ENCODE results near the gene LHX6.

The LHX6 gene

DNA sequence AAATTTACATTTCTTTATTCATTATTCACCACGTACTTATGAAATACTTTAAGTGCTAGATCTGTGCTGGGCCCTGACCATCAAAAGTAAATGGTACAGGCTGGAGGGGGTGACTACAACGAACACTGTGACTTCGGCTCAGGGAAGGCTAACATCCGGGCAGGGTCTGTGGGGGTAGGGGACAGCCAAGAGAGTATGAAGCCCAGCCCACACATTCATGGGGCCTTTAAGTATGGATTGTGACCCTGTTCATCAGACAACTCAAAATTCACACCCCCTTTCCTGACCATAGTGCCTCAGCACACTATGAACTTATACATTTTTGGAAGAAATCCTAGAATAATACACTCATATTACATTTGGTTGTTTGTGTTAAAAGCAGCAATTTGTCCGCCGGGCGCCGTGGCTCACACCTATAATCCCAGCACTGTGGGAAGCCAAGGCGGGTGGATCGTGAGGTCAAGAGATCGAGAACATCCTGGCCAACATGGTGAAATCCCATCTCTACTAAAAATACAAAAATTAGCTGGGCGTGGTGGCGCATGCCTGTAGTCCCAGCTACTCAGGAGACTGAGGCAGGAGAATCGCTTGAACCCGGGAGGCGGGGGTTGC, 35.7 kb downstream of the LHX6 start:
- Histone ChIP-seq H3K27ac (ENCODE audit: insufficient read depth, low read length, poor library complexity, severe bottlenecking) (no peak overlapping the region), H3K27me3 (replicated peaks; ENCODE audit: control insufficient read depth, insufficient read depth, low read length, poor library complexity, severe bottlenecking) (no peaks in the 10 kb centered on the region)
- no peak for DNase-seq

DNA sequence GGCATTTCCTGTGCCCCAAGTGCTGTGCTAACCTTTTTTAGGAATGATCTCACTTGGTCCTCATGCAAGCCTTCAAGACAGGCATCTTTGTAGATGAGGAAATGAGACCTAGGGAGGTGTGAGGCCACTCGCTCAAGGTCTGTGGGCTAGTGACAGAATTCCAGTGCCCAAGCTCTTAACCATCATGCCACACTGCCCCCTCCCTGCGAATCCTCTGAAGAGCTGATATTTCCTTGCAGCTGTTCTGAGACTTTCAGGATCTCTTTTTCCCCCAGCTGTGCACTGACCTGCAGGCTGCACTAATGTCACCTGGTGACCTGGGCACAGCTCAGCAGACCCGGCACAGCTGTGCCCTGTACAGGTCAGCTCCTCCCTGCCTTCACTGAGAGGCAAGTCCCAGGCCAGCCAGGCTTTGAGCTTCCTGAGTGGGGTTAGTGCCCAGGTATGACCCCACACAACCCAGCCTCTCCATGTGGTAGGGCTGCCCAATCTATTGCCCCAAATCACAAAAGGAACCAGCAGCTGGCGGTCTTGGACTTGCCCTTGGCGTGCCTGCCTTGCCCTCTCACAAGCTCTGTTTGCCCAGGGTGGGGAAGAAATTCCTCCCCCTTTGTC, 36.4 kb downstream of the LHX6 start:
- H3K36me3 ChIP-seq (ENCODE audit: control insufficient read depth, insufficient read depth, low read length) = no peaks in the 10 kb centered on the region
- no peak for DNase-seq
- H3K27me3 ChIP-seq (replicated peaks; ENCODE audit: control insufficient read depth, insufficient read depth, low read length, poor library complexity, severe bottlenecking) = no peaks in the 10 kb centered on the region
- no peaks in the 10 kb centered on the region for H3K9me3 ChIP-seq (ENCODE audit: control insufficient read depth, low read length)
- no peaks in the 10 kb centered on the region for H3K4me1 ChIP-seq (ENCODE audit: control insufficient read depth, insufficient read depth, low read length, poor library complexity, severe bottlenecking)
- H3K4me3 ChIP-seq (ENCODE audit: insufficient read depth, low read depth, low read length, poor library complexity, severe bottlenecking) = no peak overlapping the region
- no peak overlapping the region for H3K27ac ChIP-seq (ENCODE audit: insufficient read depth, low read length, poor library complexity, severe bottlenecking)

More for the DNA sequence above, 35.7 kb downstream of the LHX6 start:
- Histone ChIP-seq H3K9me3 (ENCODE audit: control insufficient read depth, low read length) (no peaks in the 10 kb centered on the region), H3K36me3 (ENCODE audit: control insufficient read depth, insufficient read depth, low read length) (no peaks in the 10 kb centered on the region), H3K4me3 (ENCODE audit: insufficient read depth, low read depth, low read length, poor library complexity, severe bottlenecking) (no peak overlapping the region), H3K4me1 (ENCODE audit: control insufficient read depth, insufficient read depth, low read length, poor library complexity, severe bottlenecking) (no peaks in the 10 kb centered on the region)

DNA sequence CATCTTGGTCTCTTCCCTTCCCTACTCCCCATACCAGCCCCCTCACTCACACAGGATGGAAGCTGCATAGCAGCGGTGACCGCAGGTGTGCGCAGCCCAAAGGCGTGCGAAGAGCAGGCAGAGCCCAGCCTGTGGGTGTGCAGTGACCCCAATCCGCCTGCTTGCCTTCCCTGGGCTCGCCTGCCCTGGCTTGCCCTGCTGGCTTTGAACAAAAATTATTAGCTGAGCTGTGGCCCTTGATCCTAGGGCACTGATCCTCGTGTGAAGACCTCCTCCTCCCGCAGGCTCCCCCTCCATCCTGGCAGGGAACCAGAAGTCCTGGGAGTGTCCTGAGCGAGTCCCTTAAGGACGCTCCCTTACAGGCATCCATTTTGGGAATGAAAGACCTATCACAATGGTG, 37.2 kb downstream of the LHX6 start:
- Histone ChIP-seq H3K27ac (ENCODE audit: insufficient read depth, low read length, poor library complexity, severe bottlenecking) (no peak overlapping the region), H3K4me1 (ENCODE audit: control insufficient read depth, insufficient read depth, low read length, poor library complexity, severe bottlenecking) (no peaks in the 10 kb centered on the region), H3K4me3 (ENCODE audit: insufficient read depth, low read depth, low read length, poor library complexity, severe bottlenecking) (no peak overlapping the region), H3K27me3 (replicated peaks; ENCODE audit: control insufficient read depth, insufficient read depth, low read length, poor library complexity, severe bottlenecking) (no peaks in the 10 kb centered on the region), H3K36me3 (ENCODE audit: control insufficient read depth, insufficient read depth, low read length) (no peaks in the 10 kb centered on the region), H3K9me3 (ENCODE audit: control insufficient read depth, low read length) (no peaks in the 10 kb centered on the region)
- no peak for DNase-seq

DNA sequence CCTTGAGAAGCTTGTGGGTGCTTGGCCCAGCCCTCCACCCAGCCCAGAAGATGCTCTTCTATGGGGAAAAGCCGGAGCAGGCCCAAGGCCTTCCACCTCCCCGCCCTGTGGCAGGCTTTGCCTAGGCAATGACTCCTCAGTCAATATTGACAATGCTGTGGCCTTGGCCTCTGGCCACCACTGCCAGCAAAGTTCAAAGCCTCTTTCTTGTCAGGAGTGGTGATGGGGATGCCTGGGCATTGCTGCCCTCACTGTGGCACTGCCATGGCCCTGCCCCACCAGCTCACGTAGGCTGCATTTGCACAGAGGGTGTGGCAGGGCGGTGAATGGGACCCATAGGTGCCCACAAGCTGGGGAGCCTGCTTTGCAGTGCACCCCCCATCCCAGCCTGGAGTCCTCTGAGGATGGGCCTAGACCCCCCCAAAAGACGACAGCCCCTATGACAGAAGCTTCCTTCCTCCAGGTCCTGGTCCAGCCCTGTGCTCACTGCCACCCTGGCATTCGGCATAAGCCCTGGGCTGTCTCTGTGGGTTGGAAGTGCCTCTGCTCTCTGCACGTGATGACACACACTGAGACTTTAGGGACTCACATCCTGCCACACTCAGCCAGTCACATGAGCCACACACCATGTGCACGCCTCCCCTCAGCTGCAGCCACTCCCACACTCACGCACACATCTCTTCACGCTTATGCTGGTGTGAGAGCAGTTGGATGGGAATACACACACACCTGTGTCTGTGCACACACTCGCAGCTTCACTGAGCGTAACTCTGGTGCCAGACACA, 38.0 kb downstream of the LHX6 start:
- no peaks in the 10 kb centered on the region for H3K27me3 ChIP-seq (replicated peaks; ENCODE audit: control insufficient read depth, insufficient read depth, low read length, poor library complexity, severe bottlenecking)
- DNase-seq = no peak
- no peaks in the 10 kb centered on the region for H3K36me3 ChIP-seq (ENCODE audit: control insufficient read depth, insufficient read depth, low read length)

DNA sequence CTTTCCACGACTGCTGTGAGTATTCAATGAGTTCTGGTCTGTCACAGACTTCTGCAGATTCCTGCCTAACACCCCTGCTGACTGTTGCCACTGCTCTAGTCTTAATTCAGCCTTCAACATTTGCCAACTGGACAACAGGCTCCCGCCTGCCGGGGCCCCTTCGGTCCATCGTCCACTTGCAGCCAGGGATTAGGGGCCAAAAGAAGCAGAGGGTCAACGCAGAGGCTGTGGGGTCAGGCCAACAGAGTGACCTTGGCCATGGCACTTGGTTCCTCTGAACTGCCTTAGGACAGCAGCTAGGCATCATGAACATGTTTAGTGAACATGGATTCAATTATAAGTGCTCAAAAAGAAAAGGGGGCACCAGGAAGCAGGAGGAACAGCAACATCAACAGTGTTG, 40.4 kb downstream of the LHX6 start:
- DNase-seq = no peak
- Histone ChIP-seq H3K9me3 (ENCODE audit: control insufficient read depth, low read length) (no peaks in the 10 kb centered on the region), H3K27me3 (replicated peaks; ENCODE audit: control insufficient read depth, insufficient read depth, low read length, poor library complexity, severe bottlenecking) (no peaks in the 10 kb centered on the region), H3K4me3 (ENCODE audit: insufficient read depth, low read depth, low read length, poor library complexity, severe bottlenecking) (no peak overlapping the region), H3K36me3 (ENCODE audit: control insufficient read depth, insufficient read depth, low read length) (no peaks in the 10 kb centered on the region), H3K4me1 (ENCODE audit: control insufficient read depth, insufficient read depth, low read length, poor library complexity, severe bottlenecking) (no peaks in the 10 kb centered on the region), H3K27ac (ENCODE audit: insufficient read depth, low read length, poor library complexity, severe bottlenecking) (no peak overlapping the region)

More for the DNA sequence above, 38.0 kb downstream of the LHX6 start:
- H3K4me3 ChIP-seq (ENCODE audit: insufficient read depth, low read depth, low read length, poor library complexity, severe bottlenecking) = no peak overlapping the region
- no peaks in the 10 kb centered on the region for H3K9me3 ChIP-seq (ENCODE audit: control insufficient read depth, low read length)
- no peaks in the 10 kb centered on the region for H3K4me1 ChIP-seq (ENCODE audit: control insufficient read depth, insufficient read depth, low read length, poor library complexity, severe bottlenecking)
- no peak overlapping the region for H3K27ac ChIP-seq (ENCODE audit: insufficient read depth, low read length, poor library complexity, severe bottlenecking)

DNA sequence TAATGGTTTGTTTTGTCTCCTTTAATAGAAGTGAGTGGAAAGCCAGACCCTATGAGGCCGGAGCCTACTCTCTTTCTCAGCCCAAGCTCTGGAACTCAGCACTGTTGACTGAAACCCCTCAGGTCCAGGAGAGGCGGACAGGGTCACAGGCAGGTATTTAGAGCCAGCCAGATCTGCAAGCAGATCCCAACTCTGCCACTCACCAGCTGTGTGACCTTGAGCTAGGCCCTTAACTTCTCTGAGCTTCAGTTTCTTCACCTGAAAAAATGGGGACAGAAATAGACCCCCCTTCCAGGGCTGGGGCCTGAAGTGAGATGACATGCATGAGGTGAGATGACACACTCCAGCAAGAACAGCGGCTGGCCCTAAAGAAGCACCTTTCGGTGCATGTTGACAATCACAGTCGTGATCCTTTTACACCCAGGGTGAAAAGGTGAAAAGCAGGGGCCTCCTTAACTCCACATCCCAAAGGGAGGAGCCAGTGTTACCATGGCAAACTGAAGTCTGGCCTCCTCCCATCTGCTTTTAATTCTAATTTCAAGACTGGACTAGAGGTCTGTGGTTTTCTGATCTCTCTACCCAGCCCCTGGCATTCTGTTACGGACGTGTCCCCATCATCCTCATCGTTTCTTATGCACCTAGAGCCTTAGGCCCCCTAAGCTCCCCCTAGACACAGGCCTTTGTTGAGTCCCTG, 41.8 kb downstream of the LHX6 start:
- Histone ChIP-seq H3K27me3 (replicated peaks; ENCODE audit: control insufficient read depth, insufficient read depth, low read length, poor library complexity, severe bottlenecking) (no peaks in the 10 kb centered on the region), H3K27ac (ENCODE audit: insufficient read depth, low read length, poor library complexity, severe bottlenecking) (no peak overlapping the region), H3K36me3 (ENCODE audit: control insufficient read depth, insufficient read depth, low read length) (no peaks in the 10 kb centered on the region), H3K4me3 (ENCODE audit: insufficient read depth, low read depth, low read length, poor library complexity, severe bottlenecking) (no peak overlapping the region), H3K4me1 (ENCODE audit: control insufficient read depth, insufficient read depth, low read length, poor library complexity, severe bottlenecking) (no peaks in the 10 kb centered on the region), H3K9me3 (ENCODE audit: control insufficient read depth, low read length) (no peaks in the 10 kb centered on the region)
- DNase-seq = no peak

DNA sequence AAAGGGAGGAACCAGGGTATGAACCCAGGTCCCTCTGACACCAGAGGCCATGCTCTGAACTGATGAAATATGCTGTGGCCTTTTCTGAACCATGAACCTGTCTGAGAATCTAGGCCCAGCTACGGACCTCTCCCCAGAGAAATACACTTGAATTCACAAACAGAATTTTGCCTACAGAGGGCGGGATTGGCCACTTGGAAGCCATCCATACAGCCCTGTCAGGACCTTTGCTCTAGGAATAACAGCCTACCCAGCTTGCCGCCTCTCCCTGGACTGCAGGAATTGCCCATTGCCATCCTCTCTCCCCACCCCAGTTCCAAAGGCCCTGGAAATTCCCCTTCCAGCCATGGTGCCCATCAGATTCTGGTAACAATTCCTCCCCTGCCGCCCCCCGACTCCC, 42.5 kb downstream of the LHX6 start:
- Histone ChIP-seq H3K4me3 (ENCODE audit: insufficient read depth, low read depth, low read length, poor library complexity, severe bottlenecking) (no peak overlapping the region), H3K27me3 (replicated peaks; ENCODE audit: control insufficient read depth, insufficient read depth, low read length, poor library complexity, severe bottlenecking) (no peaks in the 10 kb centered on the region), H3K4me1 (ENCODE audit: control insufficient read depth, insufficient read depth, low read length, poor library complexity, severe bottlenecking) (no peaks in the 10 kb centered on the region), H3K27ac (ENCODE audit: insufficient read depth, low read length, poor library complexity, severe bottlenecking) (no peak overlapping the region), H3K36me3 (ENCODE audit: control insufficient read depth, insufficient read depth, low read length) (no peaks in the 10 kb centered on the region), H3K9me3 (ENCODE audit: control insufficient read depth, low read length) (no peaks in the 10 kb centered on the region)
- DNase-seq = no peak

DNA sequence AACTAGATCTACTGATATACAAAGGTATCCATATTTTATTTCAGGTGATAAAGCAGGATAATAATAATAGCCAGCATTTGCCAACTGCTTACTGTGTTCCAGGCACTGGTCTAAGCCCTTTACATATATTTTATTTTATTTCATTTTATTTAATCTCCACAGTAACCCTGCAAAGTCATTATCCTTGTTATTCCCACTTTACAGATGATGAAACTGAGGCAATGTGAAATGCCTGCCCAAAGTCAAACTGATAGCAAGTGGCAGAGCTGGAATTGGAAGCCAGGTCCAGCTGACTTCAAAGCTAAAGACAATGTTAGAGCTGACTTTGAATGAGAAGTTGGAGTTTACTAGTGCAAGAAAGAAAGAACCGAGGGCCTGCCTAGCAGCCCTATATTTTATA, 44.2 kb downstream of the LHX6 start:
- H3K4me3 ChIP-seq (ENCODE audit: insufficient read depth, low read depth, low read length, poor library complexity, severe bottlenecking) = no peak overlapping the region
- no peaks in the 10 kb centered on the region for H3K4me1 ChIP-seq (ENCODE audit: control insufficient read depth, insufficient read depth, low read length, poor library complexity, severe bottlenecking)
- no peaks in the 10 kb centered on the region for H3K27me3 ChIP-seq (replicated peaks; ENCODE audit: control insufficient read depth, insufficient read depth, low read length, poor library complexity, severe bottlenecking)
- no peak for DNase-seq
- H3K9me3 ChIP-seq (ENCODE audit: control insufficient read depth, low read length) = no peaks in the 10 kb centered on the region
- H3K27ac ChIP-seq (ENCODE audit: insufficient read depth, low read length, poor library complexity, severe bottlenecking) = no peak overlapping the region
- H3K36me3 ChIP-seq (ENCODE audit: control insufficient read depth, insufficient read depth, low read length) = no peaks in the 10 kb centered on the region

DNA sequence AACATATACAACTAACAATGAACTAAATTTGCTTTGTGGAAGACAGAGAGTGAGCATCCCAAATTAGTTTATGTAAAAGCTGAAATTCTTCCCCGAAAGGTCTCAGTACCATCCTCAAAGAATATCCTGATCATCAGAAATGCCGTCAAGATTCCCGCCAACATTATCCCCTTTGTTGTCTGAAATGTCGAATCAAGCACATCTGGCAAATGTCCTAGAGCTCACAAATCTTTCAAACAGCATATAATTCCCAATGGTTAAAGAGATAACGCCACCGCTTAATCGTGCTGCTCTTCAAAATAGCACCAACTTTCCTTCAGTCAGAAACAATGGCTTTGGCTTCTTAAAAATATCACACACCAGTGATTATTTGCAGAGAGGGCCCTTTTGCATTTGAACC, 45.3 kb downstream of the LHX6 start:
- no peaks in the 10 kb centered on the region for H3K27me3 ChIP-seq (replicated peaks; ENCODE audit: control insufficient read depth, insufficient read depth, low read length, poor library complexity, severe bottlenecking)
- H3K9me3 ChIP-seq (ENCODE audit: control insufficient read depth, low read length) = no peaks in the 10 kb centered on the region
- H3K36me3 ChIP-seq (ENCODE audit: control insufficient read depth, insufficient read depth, low read length) = no peaks in the 10 kb centered on the region
- H3K4me1 ChIP-seq (ENCODE audit: control insufficient read depth, insufficient read depth, low read length, poor library complexity, severe bottlenecking) = no peaks in the 10 kb centered on the region
- H3K27ac ChIP-seq (ENCODE audit: insufficient read depth, low read length, poor library complexity, severe bottlenecking) = no peak overlapping the region
- no peak for DNase-seq
- no peak overlapping the region for H3K4me3 ChIP-seq (ENCODE audit: insufficient read depth, low read depth, low read length, poor library complexity, severe bottlenecking)

DNA sequence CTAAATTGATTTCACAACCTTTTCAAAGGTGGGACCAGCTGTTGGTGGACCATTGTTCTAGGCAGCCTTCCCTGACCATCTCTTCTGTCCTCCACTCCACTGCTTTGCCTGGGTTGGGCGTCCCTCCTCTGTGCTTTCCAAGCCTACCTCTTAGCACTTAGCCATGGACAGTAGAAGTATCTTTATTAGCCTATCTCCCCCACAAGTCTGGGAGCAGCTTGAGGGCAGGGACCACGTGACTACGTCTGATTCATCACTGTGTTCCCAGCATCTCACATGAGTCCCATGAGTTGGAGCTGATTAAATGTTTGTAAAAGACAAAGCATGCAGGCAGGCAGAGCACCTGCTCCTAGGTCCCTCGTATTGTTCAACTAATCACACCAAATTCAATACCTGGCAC, 48.1 kb downstream of the LHX6 start:
- DNase-seq = no peak
- no peaks in the 10 kb centered on the region for H3K27me3 ChIP-seq (replicated peaks; ENCODE audit: control insufficient read depth, insufficient read depth, low read length, poor library complexity, severe bottlenecking)
- H3K4me1 ChIP-seq (ENCODE audit: control insufficient read depth, insufficient read depth, low read length, poor library complexity, severe bottlenecking) = no peaks in the 10 kb centered on the region
- H3K4me3 ChIP-seq (ENCODE audit: insufficient read depth, low read depth, low read length, poor library complexity, severe bottlenecking) = no peak overlapping the region
- H3K27ac ChIP-seq (ENCODE audit: insufficient read depth, low read length, poor library complexity, severe bottlenecking) = no peak overlapping the region
- H3K9me3 ChIP-seq (ENCODE audit: control insufficient read depth, low read length) = no peaks in the 10 kb centered on the region
- no peaks in the 10 kb centered on the region for H3K36me3 ChIP-seq (ENCODE audit: control insufficient read depth, insufficient read depth, low read length)
